ENCODE data around the gene HDAC6. TPM values are rescaled to one million over a fixed set of nuclear protein-coding genes. Genes with fewer than 3 reads are reported as not detected.

HDAC6 gene
- 100 to 1,000 TPM in 1 of 2 donors, 10 to 100 TPM in 1; 62.0 to 121 TPM for total RNA-seq

- peak; percentile 88 for ATAC-seq (replicated peaks)
- Mint-ChIP-seq H3K36me3 (ENCODE audit: low read depth) (peaks cover 23% of the 10 kb centered on the region), H3K4me3 (peak within 1 kb of the TSS; percentile 99), H3K27me3 (no peaks in the 10 kb centered on the region), H3K9me3 (no peaks in the 10 kb centered on the region), H3K27ac (peak within 1 kb of the TSS; percentile 99), H3K4me1 (peaks cover 5% of the 10 kb centered on the region)
These were observed at the start of gene HDAC6 for GRCh38 chrX:48801280-48802088. TSS of gene HDAC6 (plus strand) at chrX:48802067. CDS start at chrX:48802693, 626 bp downstream.

- Mint-ChIP-seq H3K9me3 (no peaks in the 10 kb centered on the region), H3K27ac (no peak overlapping the region), H3K36me3 (ENCODE audit: low read depth) (no peaks in the 10 kb centered on the region), H3K4me3 (no peak overlapping the region), H3K27me3 (no peaks in the 10 kb centered on the region), H3K4me1 (no peaks in the 10 kb centered on the region)
- ATAC-seq (replicated peaks): no peak
These were observed 49.4 kb upstream of the HDAC6 start for GRCh38 chrX:48752498-48752897.

GRCh38 chrX:48753708-48754228, 48.1 kb upstream of the HDAC6 start:
- Mint-ChIP-seq H3K4me1 (no peaks in the 10 kb centered on the region), H3K9me3 (no peaks in the 10 kb centered on the region), H3K36me3 (ENCODE audit: low read depth) (no peaks in the 10 kb centered on the region), H3K27ac (no peak overlapping the region), H3K27me3 (no peaks in the 10 kb centered on the region), H3K4me3 (no peak overlapping the region)
- no peak for ATAC-seq (replicated peaks)

GRCh38 chrX:48754238-48754637, 47.6 kb upstream of the HDAC6 start:
- Mint-ChIP-seq H3K36me3 (ENCODE audit: low read depth) (no peaks in the 10 kb centered on the region), H3K27ac (no peak overlapping the region), H3K4me3 (no peak overlapping the region), H3K4me1 (no peaks in the 10 kb centered on the region), H3K9me3 (no peaks in the 10 kb centered on the region), H3K27me3 (no peaks in the 10 kb centered on the region)
- no peak for ATAC-seq (replicated peaks)

GRCh38 chrX:48761674-48762471, 40.0 kb upstream of the HDAC6 start, which contains the start of gene GLOD5:
TSS of gene GLOD5 (plus strand) at chrX:48761747. CDS start at chrX:48761791, 44 bp downstream.
- Mint-ChIP-seq H3K27me3 (no peaks in the 10 kb centered on the region), H3K36me3 (ENCODE audit: low read depth) (no peaks in the 10 kb centered on the region), H3K4me1 (no peaks in the 10 kb centered on the region), H3K27ac (peak within 1 kb of the TSS; percentile 39), H3K9me3 (no peaks in the 10 kb centered on the region), H3K4me3 (peak within 1 kb of the TSS; percentile 28)
- ATAC-seq (replicated peaks): peak; percentile 83

- H3K36me3 Mint-ChIP-seq (ENCODE audit: low read depth): no peaks in the 10 kb centered on the region
- H3K27me3 Mint-ChIP-seq: no peaks in the 10 kb centered on the region
- H3K4me3 Mint-ChIP-seq: no peak overlapping the region
- no peaks in the 10 kb centered on the region for H3K4me1 Mint-ChIP-seq
- no peaks in the 10 kb centered on the region for H3K9me3 Mint-ChIP-seq
- H3K27ac Mint-ChIP-seq: no peak overlapping the region
- no peak for ATAC-seq (replicated peaks)
These were observed 32.6 kb upstream of the HDAC6 start for GRCh38 chrX:48769230-48769629.

GRCh38 chrX:48770296-48770695, 31.6 kb upstream of the HDAC6 start:
- Mint-ChIP-seq H3K27me3 (no peaks in the 10 kb centered on the region), H3K27ac (no peak overlapping the region), H3K4me3 (no peak overlapping the region), H3K36me3 (ENCODE audit: low read depth) (no peaks in the 10 kb centered on the region), H3K4me1 (no peaks in the 10 kb centered on the region), H3K9me3 (no peaks in the 10 kb centered on the region)
- ATAC-seq (replicated peaks): no peak

- H3K27me3 Mint-ChIP-seq: peaks cover 4% of the 10 kb centered on the region
- H3K9me3 Mint-ChIP-seq: no peaks in the 10 kb centered on the region
- no peak overlapping the region for H3K4me3 Mint-ChIP-seq
- H3K36me3 Mint-ChIP-seq (ENCODE audit: low read depth): no peaks in the 10 kb centered on the region
- H3K4me1 Mint-ChIP-seq: no peaks in the 10 kb centered on the region
- H3K27ac Mint-ChIP-seq: no peak overlapping the region
- no peak for ATAC-seq (replicated peaks)
These were observed 29.3 kb upstream of the HDAC6 start for GRCh38 chrX:48772602-48773001.

- Mint-ChIP-seq H3K9me3 (no peaks in the 10 kb centered on the region), H3K36me3 (ENCODE audit: low read depth) (no peaks in the 10 kb centered on the region), H3K27ac (no peak overlapping the region), H3K27me3 (peaks cover 4% of the 10 kb centered on the region), H3K4me3 (no peak overlapping the region), H3K4me1 (no peaks in the 10 kb centered on the region)
- ATAC-seq (replicated peaks): no peak
These were observed 24.9 kb upstream of the HDAC6 start for GRCh38 chrX:48776818-48777439.

GRCh38 chrX:48779399-48779798, 22.5 kb upstream of the HDAC6 start:
- H3K4me3 Mint-ChIP-seq: no peak overlapping the region
- H3K9me3 Mint-ChIP-seq: no peaks in the 10 kb centered on the region
- H3K4me1 Mint-ChIP-seq: no peaks in the 10 kb centered on the region
- ATAC-seq (replicated peaks): no peak
- no peaks in the 10 kb centered on the region for H3K36me3 Mint-ChIP-seq (ENCODE audit: low read depth)
- peaks cover 4% of the 10 kb centered on the region for H3K27me3 Mint-ChIP-seq
- H3K27ac Mint-ChIP-seq: no peak overlapping the region

- Mint-ChIP-seq H3K4me3 (no peak overlapping the region), H3K9me3 (no peaks in the 10 kb centered on the region), H3K27ac (no peak overlapping the region), H3K4me1 (no peaks in the 10 kb centered on the region), H3K36me3 (ENCODE audit: low read depth) (no peaks in the 10 kb centered on the region), H3K27me3 (peaks cover 4% of the 10 kb centered on the region)
- no peak for ATAC-seq (replicated peaks)
These were observed 20.2 kb upstream of the HDAC6 start for GRCh38 chrX:48781705-48782104.

- H3K4me1 Mint-ChIP-seq: no peaks in the 10 kb centered on the region
- no peaks in the 10 kb centered on the region for H3K9me3 Mint-ChIP-seq
- H3K27ac Mint-ChIP-seq: no peak overlapping the region
- H3K27me3 Mint-ChIP-seq: peaks cover 9% of the 10 kb centered on the region
- no peaks in the 10 kb centered on the region for H3K36me3 Mint-ChIP-seq (ENCODE audit: low read depth)
- no peak overlapping the region for H3K4me3 Mint-ChIP-seq
- no peak for ATAC-seq (replicated peaks)
These were observed 19.7 kb upstream of the HDAC6 start for GRCh38 chrX:48782216-48782615.

- no peak overlapping the region for H3K4me3 Mint-ChIP-seq
- H3K27me3 Mint-ChIP-seq: peaks cover 7% of the 10 kb centered on the region
- ATAC-seq (replicated peaks): no peak
- H3K4me1 Mint-ChIP-seq: no peaks in the 10 kb centered on the region
- H3K27ac Mint-ChIP-seq: no peak overlapping the region
- H3K9me3 Mint-ChIP-seq: no peaks in the 10 kb centered on the region
- no peaks in the 10 kb centered on the region for H3K36me3 Mint-ChIP-seq (ENCODE audit: low read depth)
These were observed 19.1 kb upstream of the HDAC6 start for GRCh38 chrX:48782795-48783194.

- H3K9me3 Mint-ChIP-seq: no peaks in the 10 kb centered on the region
- no peaks in the 10 kb centered on the region for H3K4me1 Mint-ChIP-seq
- ATAC-seq (replicated peaks): no peak
- H3K27ac Mint-ChIP-seq: no peak overlapping the region
- no peak overlapping the region for H3K4me3 Mint-ChIP-seq
- H3K27me3 Mint-ChIP-seq: peaks cover 7% of the 10 kb centered on the region
- no peaks in the 10 kb centered on the region for H3K36me3 Mint-ChIP-seq (ENCODE audit: low read depth)
These were observed 17.1 kb upstream of the HDAC6 start for GRCh38 chrX:48784726-48785125.

All from activated T-helper 17 cell treated with anti-CD3 and anti-CD28 coated beads, Interleukin-2, amount 50 U/mL, for 72 hours (primary cell).